Astrocyte (in vitro differentiated cells and primary cell): ENCODE measurements around the gene TSC2.

Experiments
- CTCF ChIP-seq: IDR thresholded peaks from 2 replicates; pipeline ENCODE4 v1.5.1; 2011; ENCODE audit warnings: low read depth, mild to moderate bottlenecking, inconsistent platforms, low read length, moderate library complexity; ENCODE audit not compliant: insufficient read depth
- EZH2 ChIP-seq: IDR thresholded peaks from 2 replicates; pipeline ENCODE4 v1.6.1; 2012; ENCODE audit warnings: mild to moderate bottlenecking, low read length, inconsistent platforms; ENCODE audit not compliant: insufficient read depth

GRCh38 chr16:2001456-2002355, 46.1 kb upstream of the TSC2 start:
- no peak for TF ChIP-seq CTCF
- TF ChIP-seq EZH2: no peak
